PC-3 (cell line): ENCODE measurements around the gene IGFBP7.

Experiments used
- CTCF ChIP-seq: fragments of 300-600 bp; sonication (generic); conservative IDR thresholded peaks from 2 replicates; pipeline ENCODE4 v1.5.1; 2017; ENCODE audit warnings: antibody characterized with exemption, low read depth, mild to moderate bottlenecking, low read length
- EZH2 ChIP-seq: fragments of 300-600 bp; sonication (generic); IDR thresholded peaks from one replicate; pipeline ENCODE4 v1.6.1; 2017; ENCODE audit warnings: antibody characterized with exemption, mild to moderate bottlenecking, low read length; ENCODE audit not compliant: unreplicated experiment

- TF ChIP-seq EZH2 (no peak), CTCF (no peak)
Measured at GRCh38 chr4:57156242-57156990, 46.2 kb upstream of the IGFBP7 start.
